Measurements from ENCODE around the gene WDR1.
A peak's percentile ranks its signal among the peaks of the same experiment; 100 is the strongest.

WDR1 gene

DNA sequence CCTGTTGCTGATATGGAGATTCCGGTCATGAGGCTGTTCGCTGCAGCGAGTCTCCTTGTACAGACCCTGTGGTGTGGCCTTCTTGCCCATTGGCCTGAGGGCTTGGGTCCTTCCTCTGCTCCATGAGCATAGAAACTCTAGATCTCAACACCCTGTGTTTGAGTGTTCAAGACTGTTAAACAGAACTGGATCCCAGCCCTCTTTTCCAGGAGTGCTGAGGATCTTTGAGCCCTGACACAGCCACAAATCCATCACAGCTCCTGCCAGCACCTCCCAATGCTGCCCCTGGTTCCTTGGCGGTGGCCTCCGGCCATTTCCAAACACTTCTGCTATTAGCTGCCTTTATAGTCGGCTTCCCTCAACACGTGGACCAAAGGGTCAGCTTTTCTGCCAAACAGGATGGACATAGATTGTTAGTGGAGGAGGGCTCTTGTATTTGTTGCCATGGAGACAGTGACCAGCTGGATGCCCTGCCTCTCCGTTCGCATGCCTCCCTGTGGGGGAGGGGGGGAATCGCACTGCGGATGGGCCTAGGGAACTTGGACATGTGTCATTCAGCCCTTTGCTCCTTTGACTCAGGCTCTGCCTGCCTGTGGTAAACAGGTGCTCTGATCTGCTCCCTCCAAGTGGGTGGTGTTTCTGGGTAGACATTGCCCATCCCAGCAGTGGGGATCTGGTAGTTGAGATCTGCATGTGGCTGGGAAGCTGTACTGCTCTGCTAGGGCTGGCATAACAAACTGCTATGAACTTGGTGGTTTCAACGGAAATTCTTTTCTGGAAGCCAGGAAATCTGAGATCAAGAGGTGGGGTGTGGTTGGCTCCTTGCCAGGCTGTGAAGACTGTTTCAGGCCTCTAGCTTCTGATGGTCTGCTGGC, 6.9 kb upstream of the WDR1 start:
- Histone ChIP-seq H3K4me3 (ENCODE audit: low read length) (no peak overlapping the region), H3K4me2 (ENCODE audit: low read length) (no peak overlapping the region), H3K9me3 (ENCODE audit: insufficient read depth, low read length) (no peaks in the 10 kb centered on the region), H3K4me1 (ENCODE audit: low read length) (peaks cover 21% of the 10 kb centered on the region), H3K27me3 (ENCODE audit: low read depth, low read length) (peaks cover 35% of the 10 kb centered on the region), H3K36me3 (replicated peaks; ENCODE audit: low read depth, low read length) (no peaks in the 10 kb centered on the region), H4K20me1 (ENCODE audit: insufficient read depth, low read length) (no peaks in the 10 kb centered on the region), H3K27ac (ENCODE audit: low read length) (no peak overlapping the region), H3K9ac (ENCODE audit: low read length) (no peak overlapping the region), H3K79me2 (ENCODE audit: low read length) (no peaks in the 10 kb centered on the region), H2AFZ (ENCODE audit: low read depth, low read length) (no peak overlapping the region)
- TF ChIP-seq, protein P1, sequence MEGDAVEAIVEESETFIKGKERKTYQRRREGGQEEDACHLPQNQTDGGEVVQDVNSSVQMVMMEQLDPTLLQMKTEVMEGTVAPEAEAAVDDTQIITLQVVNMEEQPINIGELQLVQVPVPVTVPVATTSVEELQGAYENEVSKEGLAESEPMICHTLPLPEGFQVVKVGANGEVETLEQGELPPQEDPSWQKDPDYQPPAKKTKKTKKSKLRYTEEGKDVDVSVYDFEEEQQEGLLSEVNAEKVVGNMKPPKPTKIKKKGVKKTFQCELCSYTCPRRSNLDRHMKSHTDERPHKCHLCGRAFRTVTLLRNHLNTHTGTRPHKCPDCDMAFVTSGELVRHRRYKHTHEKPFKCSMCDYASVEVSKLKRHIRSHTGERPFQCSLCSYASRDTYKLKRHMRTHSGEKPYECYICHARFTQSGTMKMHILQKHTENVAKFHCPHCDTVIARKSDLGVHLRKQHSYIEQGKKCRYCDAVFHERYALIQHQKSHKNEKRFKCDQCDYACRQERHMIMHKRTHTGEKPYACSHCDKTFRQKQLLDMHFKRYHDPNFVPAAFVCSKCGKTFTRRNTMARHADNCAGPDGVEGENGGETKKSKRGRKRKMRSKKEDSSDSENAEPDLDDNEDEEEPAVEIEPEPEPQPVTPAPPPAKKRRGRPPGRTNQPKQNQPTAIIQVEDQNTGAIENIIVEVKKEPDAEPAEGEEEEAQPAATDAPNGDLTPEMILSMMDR (IDR thresholded peaks at IDR 0.05; ENCODE audit: low read depth, low read length): no peak

DNA sequence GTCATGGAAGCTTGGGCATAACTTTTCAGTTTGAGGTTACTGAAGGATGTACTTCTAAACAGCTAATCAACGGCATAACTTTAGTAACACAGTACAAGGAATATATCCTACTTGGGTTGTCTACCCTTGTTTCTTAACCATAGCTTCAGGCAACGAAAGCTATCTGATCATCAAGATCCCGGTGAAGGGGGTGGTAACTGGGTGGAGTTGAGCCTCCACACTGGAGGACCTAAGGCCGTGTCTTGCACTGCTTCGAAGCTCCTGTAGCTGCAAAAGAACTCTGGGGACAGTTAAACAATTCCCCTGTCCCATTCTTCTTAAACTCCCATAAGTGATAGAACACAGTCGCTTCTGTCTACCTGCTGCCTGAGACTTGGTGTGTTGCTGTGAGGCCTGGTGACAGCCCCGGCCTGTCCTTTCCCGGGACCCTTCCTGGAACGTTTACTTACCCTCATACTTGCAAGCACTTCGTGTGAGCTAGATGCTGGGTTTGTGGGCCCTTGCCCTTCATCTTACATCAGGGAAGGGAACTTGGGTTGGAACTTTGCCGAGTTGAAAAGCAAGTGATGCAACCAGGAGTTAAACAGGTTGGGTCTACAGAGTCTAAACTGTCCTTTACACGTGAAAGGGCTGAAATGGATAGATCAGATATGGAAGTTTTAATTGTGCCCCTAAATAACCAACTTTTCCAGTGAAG, 5.8 kb upstream of the WDR1 start:
- H4K20me1 ChIP-seq (ENCODE audit: insufficient read depth, low read length): no peaks in the 10 kb centered on the region
- peaks cover 35% of the 10 kb centered on the region for H3K27me3 ChIP-seq (ENCODE audit: low read depth, low read length)
- H3K27ac ChIP-seq (ENCODE audit: low read length): no peak overlapping the region
- H2AFZ ChIP-seq (ENCODE audit: low read depth, low read length): no peak overlapping the region
- H3K9me3 ChIP-seq (ENCODE audit: insufficient read depth, low read length): no peaks in the 10 kb centered on the region
- TF ChIP-seq, protein P1 (IDR thresholded peaks at IDR 0.05; ENCODE audit: low read depth, low read length): no peak
- no peak for TF ChIP-seq EZH2phosphoT487 (IDR thresholded peaks at IDR 0.05; ENCODE audit: low read depth)
- peak overlapping the region; percentile 32 for H3K4me2 ChIP-seq (ENCODE audit: low read length)
- H3K4me3 ChIP-seq (ENCODE audit: low read length): no peak overlapping the region
- H3K36me3 ChIP-seq (replicated peaks; ENCODE audit: low read depth, low read length): no peaks in the 10 kb centered on the region
- H3K4me1 ChIP-seq (ENCODE audit: low read length): peaks cover 27% of the 10 kb centered on the region
- H3K9ac ChIP-seq (ENCODE audit: low read length): no peak overlapping the region
- H3K79me2 ChIP-seq (ENCODE audit: low read length): 0 out of 2 replicates have a peak, but pooled peaks cover 1% of the 10 kb centered on the region

DNA sequence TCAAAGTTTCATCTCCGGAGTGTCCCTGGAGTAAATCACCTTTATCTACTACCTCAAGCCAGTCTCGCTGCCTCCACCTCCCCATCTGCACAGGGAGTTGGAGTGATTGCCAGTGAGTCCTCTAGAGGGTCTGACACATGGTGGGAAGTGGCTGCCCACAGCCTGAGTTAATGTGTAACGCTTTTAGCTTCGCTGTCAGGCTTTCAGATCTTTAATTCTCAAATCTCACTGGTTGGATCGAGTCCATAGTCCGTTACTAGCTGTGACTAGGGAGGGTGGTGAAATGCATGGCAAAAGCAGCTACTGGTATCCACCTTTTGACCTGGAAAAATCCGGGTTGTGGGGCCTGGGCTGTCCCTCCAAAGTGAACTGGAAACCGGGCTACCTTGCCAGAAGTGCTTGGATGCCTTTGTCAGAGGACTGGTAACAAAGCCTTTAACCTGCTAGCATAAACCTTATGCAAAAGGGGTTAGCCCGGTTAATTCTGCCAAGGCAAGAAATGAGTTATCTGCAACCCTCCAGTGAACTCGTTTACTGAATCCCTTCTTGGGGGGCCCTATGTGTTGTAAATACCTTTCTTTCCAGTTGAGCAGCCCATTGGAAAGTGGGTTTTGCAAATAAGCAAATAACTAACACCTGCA, 5.1 kb upstream of the WDR1 start:
- Histone ChIP-seq H3K27me3 (ENCODE audit: low read depth, low read length) (peaks cover 29% of the 10 kb centered on the region), H3K27ac (ENCODE audit: low read length) (no peak overlapping the region), H4K20me1 (ENCODE audit: insufficient read depth, low read length) (no peaks in the 10 kb centered on the region), H3K4me1 (ENCODE audit: low read length) (peaks cover 27% of the 10 kb centered on the region), H3K79me2 (ENCODE audit: low read length) (peaks cover 5% of the 10 kb centered on the region; the same call in 1 of the 2 replicates), H3K36me3 (replicated peaks; ENCODE audit: low read depth, low read length) (no peaks in the 10 kb centered on the region), H3K9me3 (ENCODE audit: insufficient read depth, low read length) (no peaks in the 10 kb centered on the region), H2AFZ (ENCODE audit: low read depth, low read length) (no peak overlapping the region), H3K9ac (ENCODE audit: low read length) (no peak overlapping the region), H3K4me2 (ENCODE audit: low read length) (peak overlapping the region; percentile 32), H3K4me3 (ENCODE audit: low read length) (no peak overlapping the region)
- TF ChIP-seq EZH2phosphoT487 (IDR thresholded peaks at IDR 0.05; ENCODE audit: low read depth): no peak
- TF ChIP-seq, protein P1 (IDR thresholded peaks at IDR 0.05; ENCODE audit: low read depth, low read length): no peak
